Measurements from ENCODE around the gene LMF1. TPM values are rescaled to one million over a fixed set of nuclear protein-coding genes. Genes with fewer than 3 reads are reported as not detected.

The LMF1 gene
- total and polyA plus RNA-seq, 2 of the 8 experiments (the other 6 are each of a cell fraction or from before 2014, with no cell fraction given), result 3.5 to 9.1 TPM

DNA sequence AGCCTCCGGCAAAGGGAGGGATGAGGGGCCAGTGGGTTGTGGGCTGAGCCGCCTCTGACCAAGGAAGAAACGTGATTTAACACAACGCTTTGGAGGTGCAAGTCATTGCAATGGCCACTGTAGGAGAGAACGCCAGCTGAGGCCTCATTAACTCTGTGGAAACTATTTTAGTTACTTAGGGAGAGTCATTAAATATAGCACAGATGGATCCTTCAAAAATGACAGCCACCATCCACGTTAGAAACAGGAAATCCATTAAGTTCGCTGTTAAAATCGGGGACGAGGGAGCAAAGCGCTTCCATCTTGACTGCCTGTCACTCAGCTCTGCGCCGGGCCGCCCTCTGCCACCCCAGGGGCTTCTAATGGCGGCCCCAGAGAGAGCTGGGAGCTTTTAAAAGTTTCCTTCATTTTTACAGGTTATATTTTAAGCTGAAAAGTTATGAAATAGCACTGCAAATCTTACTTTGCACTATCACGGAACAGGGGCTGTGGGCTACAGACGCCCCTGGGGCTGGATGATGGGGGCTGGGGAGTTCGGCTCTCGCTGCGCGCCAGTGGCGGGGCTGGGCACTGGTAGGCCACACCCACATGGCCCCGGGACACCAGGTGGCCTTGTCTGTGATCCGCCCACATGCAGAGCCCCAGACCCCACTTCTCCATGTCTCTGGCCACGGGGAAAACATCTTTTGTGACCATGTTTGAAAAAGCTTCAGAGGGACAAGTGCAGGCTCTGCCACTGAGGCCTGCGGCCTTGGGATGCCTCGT lies 54.6 kb downstream of the LMF1 start:
- H3K4me3 ChIP-seq (ENCODE audit: extremely low read depth in 1 of 4, insufficient read depth in 2 of 4, low read depth in 3 of 4, low read length in 4 of 4), result no peak overlapping the region
- H3K9ac ChIP-seq (replicated peaks in 1 of 4; ENCODE audit: extremely low read depth in 1 of 4, low read depth in 3 of 4, low read length in 3 of 4), result no peak overlapping the region; a peak in 1 of 7 replicates
- no peak for DNase-seq (ENCODE audit: low read depth in 1 of 2, low spot score in 2 of 2)
- no peak overlapping the region for H3K23ac ChIP-seq (ENCODE audit: insufficient read length)
- no peaks in the 10 kb centered on the region for H3K27me3 ChIP-seq (replicated peaks in 1 of 4; ENCODE audit: control insufficient read depth in 3 of 4, extremely low read depth in 1 of 4, insufficient read depth in 3 of 4, low read length in 3 of 4)
- no peak overlapping the region for H4K5ac ChIP-seq (ENCODE audit: insufficient read length, low read depth, low read length)
- H3K79me2 ChIP-seq (ENCODE audit: control insufficient read depth in 1 of 2, insufficient read depth in 2 of 2, low read length in 2 of 2), result no peaks in the 10 kb centered on the region
- no peak overlapping the region for H2BK120ac ChIP-seq (replicated peaks; ENCODE audit: low read depth, low read length)
- FAIRE-seq, result no peak
- no peaks in the 10 kb centered on the region for H3K36me3 ChIP-seq (ENCODE audit: control insufficient read depth in 2 of 4, insufficient read depth in 4 of 4, low read length in 3 of 4)
- no peak overlapping the region for H3K27ac ChIP-seq (ENCODE audit: low read depth, low read length)
- no peaks in the 10 kb centered on the region; a peak in 1 of 7 replicates for H3K4me1 ChIP-seq (replicated peaks in 1 of 4; ENCODE audit: control insufficient read depth in 3 of 4, insufficient read depth in 4 of 4, low read length in 3 of 4)
- H2AK5ac ChIP-seq (ENCODE audit: low read depth, low read length), result no peak overlapping the region
- no peak overlapping the region for H3K4ac ChIP-seq (replicated peaks; ENCODE audit: insufficient read length, low read depth, low read length)
- H4K8ac ChIP-seq (ENCODE audit: extremely low read depth, insufficient read depth, low read length), result no peak overlapping the region
- H3K4me2 ChIP-seq (ENCODE audit: insufficient read depth in 1 of 2, low read depth in 2 of 2, low read length in 2 of 2), result no peak overlapping the region
- 87% methylated on average over 25 of the region's 26 CpGs; no CpG with 5 or more reads in 1 of the 2 experiments for WGBS, 2 experiments (ENCODE audit: extremely low coverage in 1 of 2, insufficient coverage in 1 of 2, insufficient read length in 1 of 2, insufficient replicate concordance in 2 of 2, low coverage in 1 of 2, low lambda C conversion rate in 2 of 2, missing lambda C conversion rate in 1 of 2)
- no peak overlapping the region for H2BK15ac ChIP-seq (ENCODE audit: low read length)
- no peak overlapping the region for H2AFZ ChIP-seq (ENCODE audit: low read length)
- H3K18ac ChIP-seq (ENCODE audit: extremely low read depth, low read length), result no peak overlapping the region; the same call in 1 of the 2 replicates
- H3K79me1 ChIP-seq (ENCODE audit: low read depth, low read length), result peaks cover 2% of the 10 kb centered on the region; the same call in 1 of the 2 replicates
- no peaks in the 10 kb centered on the region for H4K20me1 ChIP-seq (replicated peaks in 1 of 2; ENCODE audit: control insufficient read depth in 1 of 2, insufficient read depth in 2 of 2, low read length in 2 of 2)
- CTCF ChIA-PET (ENCODE audit: partially characterized antibody), result no interaction called here
- H2BK12ac ChIP-seq (ENCODE audit: low read depth, low read length), result no peak overlapping the region
- POLR2A ChIA-PET (ENCODE audit: partially characterized antibody), result no interaction called here
- no peak overlapping the region for H2BK5ac ChIP-seq (ENCODE audit: low read depth, low read length)
- no peak overlapping the region for H4K91ac ChIP-seq (replicated peaks; ENCODE audit: insufficient read length, low read length)
- H2BK20ac ChIP-seq (ENCODE audit: low read length), result no peak overlapping the region
- peaks cover 0 to 63% of the 10 kb centered on the region in 2 experiments; a peak in 3 of 4 replicates for H3K9me3 ChIP-seq (ENCODE audit: insufficient read depth in 2 of 2, low read depth in 1 of 2, low read length in 1 of 2)
- no peaks in the 10 kb centered on the region for H3K23me2 ChIP-seq (ENCODE audit: low read depth, low read length)
- no peak overlapping the region for H3K56ac ChIP-seq (replicated peaks; ENCODE audit: insufficient read length, low read depth, low read length)
- H3K14ac ChIP-seq (ENCODE audit: insufficient read length), result no peak overlapping the region
- no peak for TF ChIP-seq CBX8 (IDR thresholded peaks at IDR 0.05; ENCODE audit: borderline replicate concordance, low read depth, low read length)
- TF ChIP-seq, protein P1, sequence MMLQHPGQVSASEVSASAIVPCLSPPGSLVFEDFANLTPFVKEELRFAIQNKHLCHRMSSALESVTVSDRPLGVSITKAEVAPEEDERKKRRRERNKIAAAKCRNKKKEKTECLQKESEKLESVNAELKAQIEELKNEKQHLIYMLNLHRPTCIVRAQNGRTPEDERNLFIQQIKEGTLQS (IDR thresholded peaks at IDR 0.05; ENCODE audit: insufficient read depth, low read depth, low read length), result no peak
- no peak for TF ChIP-seq TBP (IDR thresholded peaks at IDR 0.05; ENCODE audit: low read depth, low read length)
- TF ChIP-seq RNF2 (IDR thresholded peaks at IDR 0.05; ENCODE audit: borderline replicate concordance, low read depth, low read length, missing control alignments, poor library complexity, severe bottlenecking), result no peak

All from H1 (cell line).